Medulla oblongata (tissue), 1 donor: ENCODE results near the gene FBRS.
"Not testable (repeated sequence)": the region's sequence is repeated elsewhere in the genome, so short reads cannot be mapped to it uniquely, and the experiment has no call there.

Experiments used
- DNase-seq: peaks from one replicate; pipeline ENCODE4 v3.0.0-alpha.2; 2015; ENCODE audit errors: extremely low spot score

Gene FBRS

GRCh38 chr16:30657866-30658730, at the start of gene FBRS:
FBRS (plus strand) TSS chr16:30658431; CDS start chr16:30659519, 1,088 bp downstream.
- DNase-seq = peak; percentile 100

- peak; percentile 24 for DNase-seq
Observed at GRCh38 chr16:30609002-30609925, 49.0 kb upstream of the FBRS start.

GRCh38 chr16:30609926-30610839, 48.0 kb upstream of the FBRS start, which contains the start of gene ZNF689:
ZNF689 (minus strand) TSS chr16:30610389; CDS start chr16:30610041, 348 bp downstream.
- peak; percentile 99 for DNase-seq

GRCh38 chr16:30615358-30616091, 42.7 kb upstream of the FBRS start:
- DNase-seq = peak; percentile 54

GRCh38 chr16:30619202-30619601, 39.0 kb upstream of the FBRS start:
- DNase-seq = no peak

- no peak for DNase-seq
Observed at GRCh38 chr16:30619638-30620037, 38.6 kb upstream of the FBRS start.

GRCh38 chr16:30620169-30620568, 38.1 kb upstream of the FBRS start:
- no peak for DNase-seq

GRCh38 chr16:30621765-30622164, 36.5 kb upstream of the FBRS start:
- no peak for DNase-seq

GRCh38 chr16:30622455-30623032, 35.7 kb upstream of the FBRS start:
- no peak for DNase-seq

- no peak for DNase-seq
Observed at GRCh38 chr16:30623536-30624283, 34.5 kb upstream of the FBRS start.

- DNase-seq = no peak
Observed at GRCh38 chr16:30626236-30626635, 32.0 kb upstream of the FBRS start.

- DNase-seq = peak; percentile 94
Observed at GRCh38 chr16:30628628-30629540, 29.3 kb upstream of the FBRS start.

GRCh38 chr16:30632454-30632853, 25.8 kb upstream of the FBRS start:
- DNase-seq = not testable (repeated sequence)

GRCh38 chr16:30633526-30633925, 24.7 kb upstream of the FBRS start:
- no peak for DNase-seq

- DNase-seq = no peak
Observed at GRCh38 chr16:30636599-30636998, 21.6 kb upstream of the FBRS start.

- not testable (repeated sequence) for DNase-seq
Observed at GRCh38 chr16:30637139-30637538, 21.1 kb upstream of the FBRS start.

- DNase-seq = no peak
Observed at GRCh38 chr16:30637944-30638343, 20.3 kb upstream of the FBRS start.

- DNase-seq = no peak
Observed at GRCh38 chr16:30641378-30641982, 16.8 kb upstream of the FBRS start.
